PC-9 (cell line): ENCODE data around the gene CD27. TPM values are rescaled to one million over a fixed set of nuclear protein-coding genes. Genes with fewer than 3 reads are reported as not detected.

ENCODE experiments used
- BruUV-seq: library from RNA; stranded (reverse); fragments of 400-500 nt; replicated peaks from 2 replicates; lab custom pipeline; 2021; lab: Mats Ljungman, UMichigan
- CTCF ChIA-PET: fragments of 300-600 bp; sonication (Branson Sonifier 250); formaldehyde crosslinking; loops from one replicate; lab custom pipeline; 2022; ENCODE audit warnings: antibody characterized with exemption; lab: Charles Lee
- POLR2A ChIA-PET: fragments of 300-600 bp; sonication (Branson Sonifier 250); formaldehyde crosslinking; loops from one replicate; lab custom pipeline; 2022; ENCODE audit warnings: antibody characterized with exemption; ENCODE audit not compliant: unreplicated experiment; lab: Charles Lee
- DNase-seq, 2 experiments: peaks; one replicate each; pipeline versions ENCODE4 v3.0.0 to v3.0.0-alpha.2; 2015 to 2022; ENCODE audit warnings: mixed read lengths in 1 of 2
- H2AFZ ChIP-seq: fragments of 200-600 bp; sonication (generic); 2 replicates; pipeline ENCODE4 v1.8.1; 2017; ENCODE audit warnings: antibody characterized with exemption
- H3F3A ChIP-seq: fragments of 200-600 bp; sonication (generic); 2 replicates; pipeline ENCODE4 v1.8.1; 2017; ENCODE audit warnings: antibody characterized with exemption, mild to moderate bottlenecking, low read depth; ENCODE audit not compliant: insufficient read depth
- H3K27ac ChIP-seq: fragments of 200-600 bp; sonication (generic); 2 replicates; pipeline ENCODE4 v1.6.1; 2016; ENCODE audit warnings: mixed run types
- H3K27me3 ChIP-seq: fragments of 200-600 bp; sonication (generic); 2 replicates; pipeline ENCODE4 v1.6.1; 2016; ENCODE audit warnings: low read depth, mixed run types; ENCODE audit not compliant: insufficient read depth
- H3K36me3 ChIP-seq: fragments of 200-600 bp; sonication (generic); 2 replicates; pipeline ENCODE4 v1.6.1; 2016; ENCODE audit warnings: low read depth, mixed run types
- H3K4me1 ChIP-seq: fragments of 200-600 bp; sonication (generic); replicated peaks from 2 replicates; pipeline ENCODE4 v1.6.1; 2016; ENCODE audit warnings: mixed run types; ENCODE audit not compliant: insufficient read depth
- H3K4me2 ChIP-seq: fragments of 200-600 bp; sonication (generic); 2 replicates; pipeline ENCODE4 v1.6.1; 2017; ENCODE audit warnings: mixed run types
- H3K4me3 ChIP-seq: fragments of 200-600 bp; sonication (generic); 2 replicates; pipeline ENCODE4 v1.6.1; 2016; ENCODE audit warnings: mixed run types
- H3K79me2 ChIP-seq: fragments of 200-600 bp; sonication (generic); 2 replicates; pipeline ENCODE4 v1.6.1; 2017; ENCODE audit warnings: low read depth, mixed run types
- H3K9me2 ChIP-seq: fragments of 200-600 bp; sonication (generic); 2 replicates; pipeline ENCODE4 v1.8.1; 2017; ENCODE audit warnings: mild to moderate bottlenecking; ENCODE audit not compliant: insufficient read depth
- H3K9me3 ChIP-seq: fragments of 200-600 bp; sonication (generic); 2 replicates; pipeline ENCODE4 v1.8.1; 2016; ENCODE audit warnings: low read depth; ENCODE audit not compliant: insufficient read depth
- H4K20me1 ChIP-seq: fragments of 200-600 bp; sonication (generic); 2 replicates; pipeline ENCODE4 v1.8.1; 2017; ENCODE audit not compliant: insufficient read depth
- EZH2 ChIP-seq: fragments of 200-600 bp; sonication (generic); IDR thresholded peaks from 2 replicates; pipeline ENCODE4 v1.8.0; 2017; ENCODE audit warnings: antibody characterized with exemption, low read depth
- intact Hi-C: fragments of 100-400 bp; cut with micrococcal nuclease; formaldehyde crosslinking; loops from one replicate; pipeline ENCODE4 v1.10.0; 2022; ENCODE audit not compliant: unreplicated experiment
- total RNA-seq: library from RNA; stranded (reverse); gene quantifications from 2 replicates; pipeline ENCODE4 v1.2.3, GENCODE V29; 2021
- TF ChIP-seq, protein P1 (sequence below): fragments of 200-600 bp; sonication (generic); conservative IDR thresholded peaks from 2 replicates; pipeline ENCODE4 v1.6.1; 2017; ENCODE audit warnings: mixed run types, antibody characterized with exemption, mild to moderate bottlenecking, moderate library complexity

CD27 gene
- total RNA-seq, 1 experiment from 2014 or later = not detected

GRCh38 chr12:6404390-6404789, 40.4 kb upstream of the CD27 start:
- ChIA-PET CTCF (no interaction called here), POLR2A (no interaction called here)
- H2AFZ ChIP-seq = no peak overlapping the region
- peaks cover 4% of the 10 kb centered on the region; the same call in 1 of the 2 replicates for H3K9me3 ChIP-seq
- TF ChIP-seq, protein P1, sequence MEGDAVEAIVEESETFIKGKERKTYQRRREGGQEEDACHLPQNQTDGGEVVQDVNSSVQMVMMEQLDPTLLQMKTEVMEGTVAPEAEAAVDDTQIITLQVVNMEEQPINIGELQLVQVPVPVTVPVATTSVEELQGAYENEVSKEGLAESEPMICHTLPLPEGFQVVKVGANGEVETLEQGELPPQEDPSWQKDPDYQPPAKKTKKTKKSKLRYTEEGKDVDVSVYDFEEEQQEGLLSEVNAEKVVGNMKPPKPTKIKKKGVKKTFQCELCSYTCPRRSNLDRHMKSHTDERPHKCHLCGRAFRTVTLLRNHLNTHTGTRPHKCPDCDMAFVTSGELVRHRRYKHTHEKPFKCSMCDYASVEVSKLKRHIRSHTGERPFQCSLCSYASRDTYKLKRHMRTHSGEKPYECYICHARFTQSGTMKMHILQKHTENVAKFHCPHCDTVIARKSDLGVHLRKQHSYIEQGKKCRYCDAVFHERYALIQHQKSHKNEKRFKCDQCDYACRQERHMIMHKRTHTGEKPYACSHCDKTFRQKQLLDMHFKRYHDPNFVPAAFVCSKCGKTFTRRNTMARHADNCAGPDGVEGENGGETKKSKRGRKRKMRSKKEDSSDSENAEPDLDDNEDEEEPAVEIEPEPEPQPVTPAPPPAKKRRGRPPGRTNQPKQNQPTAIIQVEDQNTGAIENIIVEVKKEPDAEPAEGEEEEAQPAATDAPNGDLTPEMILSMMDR = no peak
- TF ChIP-seq EZH2 = no peak
- 0 out of 2 replicates have a peak, but pooled peaks cover 9% of the 10 kb centered on the region for H3K36me3 ChIP-seq
- intact Hi-C loops = no loop called here
- no peak overlapping the region for H3K27ac ChIP-seq
- H3K4me1 ChIP-seq = no peaks in the 10 kb centered on the region
- H4K20me1 ChIP-seq = no peaks in the 10 kb centered on the region
- no peaks in the 10 kb centered on the region for H3K27me3 ChIP-seq
- H3F3A ChIP-seq = peaks cover 14% of the 10 kb centered on the region; the same call in 1 of the 2 replicates
- no peak overlapping the region for H3K4me3 ChIP-seq
- H3K79me2 ChIP-seq = no peaks in the 10 kb centered on the region
- no peak overlapping the region for H3K4me2 ChIP-seq
- H3K9me2 ChIP-seq = no peaks in the 10 kb centered on the region
- BruUV-seq = no TSS peak
- no peak for DNase-seq

GRCh38 chr12:6405963-6406362, 38.8 kb upstream of the CD27 start:
- H3K27me3 ChIP-seq = no peaks in the 10 kb centered on the region
- H3K4me3 ChIP-seq = no peak overlapping the region
- H2AFZ ChIP-seq = no peak overlapping the region
- no peaks in the 10 kb centered on the region for H4K20me1 ChIP-seq
- H3F3A ChIP-seq = peaks cover 13% of the 10 kb centered on the region; the same call in 1 of the 2 replicates
- H3K9me2 ChIP-seq = no peaks in the 10 kb centered on the region
- BruUV-seq = no TSS peak
- no peak overlapping the region for H3K27ac ChIP-seq
- DNase-seq = no peak
- H3K79me2 ChIP-seq = no peaks in the 10 kb centered on the region
- peaks cover 9% of the 10 kb centered on the region; the same call in 1 of the 2 replicates for H3K9me3 ChIP-seq
- intact Hi-C loops = no loop called here
- 0 out of 2 replicates have a peak, but pooled peaks cover 4% of the 10 kb centered on the region for H3K36me3 ChIP-seq
- H3K4me1 ChIP-seq = no peaks in the 10 kb centered on the region
- H3K4me2 ChIP-seq = no peak overlapping the region
- CTCF ChIA-PET = interaction anchor here (0.6 kb wide), 2 partner anchors 71 to 127 kb away, joined by 3 to 4 read pairs; no protein-coding TSS in a partner anchor
- POLR2A ChIA-PET = no interaction called here
- TF ChIP-seq, protein P1 = no peak
- no peak for TF ChIP-seq EZH2

- H3K27ac ChIP-seq = no peak overlapping the region
- CTCF ChIA-PET = no interaction called here
- no peak overlapping the region for H3K4me3 ChIP-seq
- no peak for DNase-seq
- no peak overlapping the region for H2AFZ ChIP-seq
- H3K27me3 ChIP-seq = no peaks in the 10 kb centered on the region
- H3K4me2 ChIP-seq = no peak overlapping the region
- no peaks in the 10 kb centered on the region for H3K9me2 ChIP-seq
- H3K4me1 ChIP-seq = no peaks in the 10 kb centered on the region
- H3K9me3 ChIP-seq = peaks cover 9% of the 10 kb centered on the region; the same call in 1 of the 2 replicates
- no peaks in the 10 kb centered on the region for H4K20me1 ChIP-seq
- H3K36me3 ChIP-seq = 0 out of 2 replicates have a peak, but pooled peaks cover 4% of the 10 kb centered on the region
- H3K79me2 ChIP-seq = no peaks in the 10 kb centered on the region
- POLR2A ChIA-PET = no interaction called here
- TF ChIP-seq, protein P1 = no peak
- TF ChIP-seq EZH2 = no peak
- no TSS peak for BruUV-seq
- intact Hi-C loops = no loop called here
- H3F3A ChIP-seq = peaks cover 12% of the 10 kb centered on the region; the same call in 1 of the 2 replicates
Measured at GRCh38 chr12:6407236-6407954, 37.4 kb upstream of the CD27 start.
